Fibroblast of villous mesenchyme (primary cell): ENCODE results near the gene LCE2B. TPM values are rescaled to one million over a fixed set of nuclear protein-coding genes. Genes with fewer than 3 reads are reported as not detected.

Experiments
- DNase-seq: peaks from one replicate; pipeline ENCODE4 v3.0.0-alpha.2; 2010; ENCODE audit warnings: low read depth
- H3K4me3 ChIP-seq: 2 replicates; pipeline ENCODE4 v1.5.1; 2011; ENCODE audit warnings: low read depth, mild to moderate bottlenecking, low read length
- CTCF ChIP-seq: IDR thresholded peaks from 2 replicates; pipeline ENCODE4 v1.5.1; 2012; ENCODE audit warnings: low read depth, mild to moderate bottlenecking, low read length; ENCODE audit not compliant: insufficient read depth
- total RNA-seq: library from RNA; depleted of rRNA; stranded (reverse); fragments of >200 nt; gene quantifications from 2 replicates; pipeline ENCODE4 v1.2.3, GENCODE V29; 2012

LCE2B gene
- total RNA-seq, 1 donor, result not detected

GRCh38 chr1:152728986-152729385, 43.1 kb downstream of the LCE2B start:
- no peak for TF ChIP-seq CTCF
- DNase-seq, result no peak
- H3K4me3 ChIP-seq, result no peak overlapping the region

GRCh38 chr1:152735648-152736047, 49.7 kb downstream of the LCE2B start:
- DNase-seq, result no peak
- no peak overlapping the region for H3K4me3 ChIP-seq
- TF ChIP-seq CTCF, result no peak

Other genes with a start within 250 kb of the LCE2B start
- not detected in 2 replicates for gene LCE5A, start 175.3 kb upstream of the LCE2B start, total RNA-seq
- gene CRCT1, start 171.6 kb upstream of the LCE2B start, total RNA-seq, result not detected in 2 replicates
- not detected in 2 replicates for gene LCE3E, start 119.3 kb upstream of the LCE2B start, total RNA-seq
- gene LCE3D, start 105.6 kb upstream of the LCE2B start, total RNA-seq, result not detected in 2 replicates
- not detected in 2 replicates for gene LCE3C, start 85.9 kb upstream of the LCE2B start, total RNA-seq
- not detected in 2 replicates for gene LCE3B, start 72.3 kb upstream of the LCE2B start, total RNA-seq
- gene LCE3A, start 63.0 kb upstream of the LCE2B start, total RNA-seq, result not detected in 2 replicates
- gene LCE2D, start 22.7 kb upstream of the LCE2B start, total RNA-seq, result not detected in 2 replicates
- not detected in 2 replicates for gene LCE2C, start 10.8 kb upstream of the LCE2B start, total RNA-seq
- gene LCE2A, start 12.2 kb downstream of the LCE2B start, total RNA-seq, result 0.43 TPM in 1 of 2 replicates, not detected in the other
- gene LCE4A, start 22.0 kb downstream of the LCE2B start, total RNA-seq, result not detected in 2 replicates
- gene KPRP, start 71.9 kb downstream of the LCE2B start, total RNA-seq, result not detected in 2 replicates
- not detected in 2 replicates for gene LCE1F, start 89.0 kb downstream of the LCE2B start, total RNA-seq
- gene LCE1E, start 100.1 kb downstream of the LCE2B start, total RNA-seq, result not detected in 2 replicates
- not detected in 2 replicates for gene LCE1D, start 110.6 kb downstream of the LCE2B start, total RNA-seq
- not detected in 2 replicates for gene LCE1C, start 120.5 kb downstream of the LCE2B start, total RNA-seq
- not detected in 2 replicates for gene LCE1B, start 125.8 kb downstream of the LCE2B start, total RNA-seq
- not detected in 2 replicates for gene LCE1A, start 141.3 kb downstream of the LCE2B start, total RNA-seq
- gene LCE6A, start 156.7 kb downstream of the LCE2B start, total RNA-seq, result not detected in 2 replicates
- not detected in 2 replicates for gene LCE7A, start 173.9 kb downstream of the LCE2B start, total RNA-seq
- gene SMCP, start 192.2 kb downstream of the LCE2B start, total RNA-seq, result not detected in 2 replicates
- not detected in 2 replicates for gene IVL, start 222.4 kb downstream of the LCE2B start, total RNA-seq